ENCODE data around the gene GLOD5. TPM values are rescaled to one million over a fixed set of nuclear protein-coding genes. Genes with fewer than 3 reads are reported as not detected.

Gene GLOD5
- total RNA-seq, 2 donors from 2014 or later, result not detected

DNA sequence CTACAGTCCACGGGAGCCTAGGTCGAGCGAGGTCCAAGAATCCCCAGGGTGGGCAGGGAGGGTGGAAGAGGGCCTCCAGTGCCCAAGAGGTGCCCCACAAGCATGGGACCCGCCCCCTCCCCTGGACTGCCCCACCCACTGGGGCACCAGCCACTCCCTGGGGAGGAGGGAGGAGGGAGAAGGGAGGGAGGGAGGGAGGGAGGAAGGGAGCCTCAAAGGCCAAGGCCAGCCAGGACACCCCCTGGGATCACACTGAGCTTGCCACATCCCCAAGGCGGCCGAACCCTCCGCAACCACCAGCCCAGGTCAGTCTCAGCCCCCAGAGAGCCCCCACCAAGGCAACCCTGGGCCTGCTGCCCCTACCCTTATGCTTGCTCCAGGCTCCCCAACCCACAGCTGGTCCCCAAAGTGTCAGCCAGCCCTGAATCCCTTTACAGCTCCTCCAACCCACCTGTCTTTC lies 24.8 kb downstream of the GLOD5 start, which contains the start of gene GATA1:
GATA1 (plus strand) TSS at position 250 of the 460 bp plus-strand sequence. CDS start 4,520 bp downstream, outside the sequence.
- peak within 1 kb of the TSS in 1 of 2 donors; percentile 29 for H3K27ac Mint-ChIP-seq
- H3K36me3 Mint-ChIP-seq, result no peaks in the 10 kb centered on the region
- DNase-seq (ENCODE audit: low spot score in 2 of 2) (no peak), ATAC-seq (no peak)
- no peaks in the 10 kb centered on the region for H3K9me3 Mint-ChIP-seq

DNA sequence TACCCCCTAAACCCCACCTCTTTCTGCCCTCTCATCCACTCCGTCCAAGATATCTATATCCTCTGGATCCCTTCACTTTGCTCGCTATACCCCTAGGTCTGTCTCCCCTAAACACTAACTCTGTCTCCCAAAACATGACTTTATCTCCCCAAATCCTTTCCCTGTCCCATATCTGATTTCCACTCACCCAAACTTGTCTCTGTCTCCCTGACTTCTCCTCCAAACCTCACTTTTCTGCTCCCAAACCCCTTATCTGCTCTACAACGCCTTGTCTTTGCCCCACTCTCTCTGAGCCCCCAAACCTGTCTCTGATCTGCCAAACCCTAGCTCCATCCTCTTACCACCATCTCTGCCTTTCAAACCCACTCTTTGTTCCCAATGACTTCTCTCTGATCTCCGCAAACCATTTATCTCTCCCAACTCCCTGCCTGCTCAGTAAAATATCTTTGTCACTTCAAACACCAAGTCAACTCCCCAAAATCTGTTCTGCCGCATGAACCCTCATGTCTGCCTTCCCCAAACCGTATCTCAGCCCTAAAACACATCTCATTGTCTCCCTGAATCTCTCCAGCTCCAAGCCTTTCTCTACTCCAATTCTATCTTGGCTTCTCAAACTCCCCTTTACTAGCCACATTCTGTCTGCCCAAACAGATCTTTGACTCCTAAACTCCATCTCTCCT lies 25.4 kb downstream of the GLOD5 start:
- no peaks in the 10 kb centered on the region for H3K9me3 Mint-ChIP-seq
- ATAC-seq (no peak), DNase-seq (ENCODE audit: low spot score in 2 of 2) (no peak)
- no peaks in the 10 kb centered on the region for H3K36me3 Mint-ChIP-seq
- no peak overlapping the region for H3K27ac Mint-ChIP-seq

DNA sequence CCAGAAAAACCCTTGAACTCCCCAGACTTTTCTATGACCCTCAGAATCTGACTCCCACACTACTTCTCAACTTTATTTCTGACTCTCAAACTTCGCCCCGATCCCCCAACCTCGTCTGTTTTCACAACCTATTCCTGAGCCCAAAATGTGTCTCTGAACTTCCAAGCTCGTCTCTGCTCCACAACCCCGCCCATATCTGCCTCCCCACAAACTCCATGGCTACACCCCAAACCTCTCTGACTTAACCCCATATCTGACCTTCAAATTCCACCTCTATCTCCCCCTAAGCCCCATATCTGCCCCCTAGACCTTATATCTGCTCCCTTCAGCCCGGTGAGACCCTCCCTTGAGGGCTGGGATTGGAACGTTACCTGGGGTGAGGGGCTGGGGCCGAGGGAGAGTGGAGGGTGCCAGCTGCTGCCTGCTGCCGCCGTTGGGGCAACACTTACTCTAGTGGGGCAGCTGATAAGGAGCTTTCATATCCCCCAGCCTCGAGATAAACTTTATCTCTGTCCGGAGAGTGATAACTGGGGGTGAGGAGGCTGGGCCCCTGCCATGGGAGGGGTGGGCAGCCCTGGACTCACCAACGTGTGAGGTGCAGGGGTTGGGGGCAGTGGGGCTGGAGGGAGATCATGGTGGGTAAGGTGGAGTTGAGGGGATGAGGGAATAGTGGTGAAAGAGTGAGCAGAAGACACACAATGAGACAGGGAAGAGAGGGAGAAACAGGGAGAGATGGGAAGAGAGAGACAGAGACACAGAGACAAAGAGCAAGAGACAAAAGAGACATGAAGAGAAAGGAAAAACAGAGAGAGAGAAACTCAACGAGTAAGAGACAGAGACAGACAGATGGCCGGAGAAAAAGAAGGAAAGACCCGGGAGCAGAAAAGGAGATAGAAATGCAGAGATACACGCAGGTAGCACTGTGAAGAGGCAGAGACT lies 26.2 kb downstream of the GLOD5 start:
- Mint-ChIP-seq H3K36me3 (no peaks in the 10 kb centered on the region), H3K9me3 (no peaks in the 10 kb centered on the region), H3K27ac (peak overlapping the region in 1 of 2 donors; percentile 31)
- DNase-seq (ENCODE audit: low spot score in 2 of 2) (no peak), ATAC-seq (no peak)

DNA sequence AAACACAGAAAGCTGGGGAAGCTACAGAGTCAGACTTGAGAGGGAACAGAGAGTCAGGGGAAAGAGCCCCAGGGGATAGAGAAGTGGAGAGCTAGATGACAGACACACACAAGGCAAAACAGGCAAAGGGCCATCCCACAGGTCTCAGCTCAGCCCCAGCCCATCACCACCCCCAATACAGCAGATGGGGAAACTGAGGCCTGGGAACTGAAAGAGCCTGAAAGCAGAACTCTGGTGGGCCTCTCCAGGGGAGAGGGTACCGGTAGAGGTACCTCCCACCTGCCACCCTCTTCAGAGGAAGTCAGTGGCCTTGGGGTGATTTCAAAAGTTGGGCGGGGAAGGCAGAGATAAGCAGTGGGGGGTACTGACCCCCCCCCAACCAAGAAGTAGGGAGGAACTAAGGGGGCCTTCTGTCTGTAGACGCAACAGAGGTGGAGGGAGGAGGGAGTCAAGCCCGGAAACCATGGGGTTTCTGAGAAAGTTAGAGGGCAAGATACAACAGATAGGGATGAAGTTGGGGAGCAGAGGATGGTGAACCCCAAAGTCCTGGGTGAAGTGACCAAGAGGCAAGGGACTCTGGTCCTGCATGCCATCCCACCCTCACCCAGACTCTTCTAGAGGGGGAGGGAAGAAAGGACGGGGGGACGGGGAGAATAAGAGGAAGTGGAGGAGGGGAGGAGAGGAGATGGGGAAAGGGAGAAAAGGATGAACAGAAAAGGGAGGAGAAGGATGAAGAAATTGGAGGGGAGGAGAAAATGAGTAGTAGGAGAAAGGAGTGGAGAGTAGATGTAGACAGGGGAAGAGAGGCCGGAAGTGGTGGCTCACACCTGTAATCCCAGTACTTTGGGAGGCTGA lies 28.0 kb downstream of the GLOD5 start:
- Mint-ChIP-seq H3K27ac (peak overlapping the region in 1 of 2 donors; percentile 79), H3K9me3 (no peaks in the 10 kb centered on the region), H3K36me3 (no peaks in the 10 kb centered on the region)
- ATAC-seq (no peak), DNase-seq (ENCODE audit: low spot score in 2 of 2) (no peak)

DNA sequence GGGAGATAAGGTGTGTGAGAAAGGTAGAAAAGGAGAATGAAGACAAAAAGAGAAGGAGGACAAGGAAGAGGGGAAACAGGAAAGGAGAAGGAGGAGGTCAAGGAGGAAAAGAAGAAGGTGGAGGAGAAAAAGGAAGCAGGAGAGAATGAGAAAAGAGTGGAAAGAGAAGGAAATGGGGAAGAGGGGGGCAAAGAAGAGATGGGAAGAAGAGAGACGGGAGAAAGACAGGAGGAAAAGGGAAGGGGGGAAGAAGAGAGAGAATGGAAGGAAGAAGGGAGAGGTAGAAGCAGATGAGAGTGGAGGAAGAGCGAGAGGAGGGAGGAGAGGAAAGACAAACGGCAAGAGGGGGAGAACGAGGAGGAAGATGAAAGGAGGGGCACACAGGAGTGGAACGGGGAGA lies 28.9 kb downstream of the GLOD5 start:
- Mint-ChIP-seq H3K9me3 (no peaks in the 10 kb centered on the region), H3K27ac (peak overlapping the region in 1 of 2 donors; percentile 79), H3K36me3 (no peaks in the 10 kb centered on the region)
- ATAC-seq (no peak), DNase-seq (ENCODE audit: low spot score in 2 of 2) (no peak)

DNA sequence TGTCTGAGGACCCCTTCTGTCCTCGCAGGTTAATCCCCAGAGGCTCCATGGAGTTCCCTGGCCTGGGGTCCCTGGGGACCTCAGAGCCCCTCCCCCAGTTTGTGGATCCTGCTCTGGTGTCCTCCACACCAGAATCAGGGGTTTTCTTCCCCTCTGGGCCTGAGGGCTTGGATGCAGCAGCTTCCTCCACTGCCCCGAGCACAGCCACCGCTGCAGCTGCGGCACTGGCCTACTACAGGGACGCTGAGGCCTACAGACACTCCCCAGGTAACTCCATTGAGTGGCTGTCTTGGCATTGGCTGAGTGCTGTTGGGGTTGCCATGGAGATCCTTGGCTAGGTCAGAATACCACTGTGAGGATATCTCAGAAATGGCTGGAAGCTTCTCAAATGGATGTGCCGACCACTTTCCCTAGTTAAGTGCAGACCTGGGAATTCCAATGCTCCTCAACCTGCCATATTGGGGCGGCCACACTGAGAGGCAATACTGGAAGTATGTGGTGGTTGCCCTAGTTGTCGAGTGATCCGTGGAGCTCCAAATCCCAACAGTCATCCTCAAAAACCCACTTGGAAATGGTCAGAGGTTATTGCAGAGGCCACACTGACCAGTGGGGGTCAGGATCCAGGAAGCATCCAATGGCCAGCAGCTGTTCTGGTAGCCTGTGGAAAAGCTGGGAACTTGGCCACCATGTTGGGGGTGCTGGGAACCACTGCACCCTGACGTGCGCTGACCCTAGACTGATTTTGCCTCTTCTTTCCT lies 29.7 kb downstream of the GLOD5 start:
- DNase-seq (ENCODE audit: low spot score in 2 of 2) (no peak), ATAC-seq (no peak)
- Mint-ChIP-seq H3K27ac (no peak overlapping the region), H3K9me3 (no peaks in the 10 kb centered on the region), H3K36me3 (no peaks in the 10 kb centered on the region)

DNA sequence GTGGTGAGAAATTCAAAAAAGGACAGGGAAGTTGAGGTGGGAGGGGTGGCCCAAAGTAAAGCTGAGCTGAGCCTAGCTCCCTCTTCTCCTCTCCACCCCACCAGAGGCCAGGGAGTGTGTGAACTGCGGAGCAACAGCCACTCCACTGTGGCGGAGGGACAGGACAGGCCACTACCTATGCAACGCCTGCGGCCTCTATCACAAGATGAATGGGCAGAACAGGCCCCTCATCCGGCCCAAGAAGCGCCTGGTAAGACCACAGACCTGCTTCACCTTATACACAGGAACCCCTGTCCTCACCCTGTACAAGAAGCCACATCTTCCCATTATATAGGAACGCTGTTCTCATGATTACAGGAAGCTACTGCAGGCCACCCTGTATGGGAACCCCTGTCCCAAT lies 30.7 kb downstream of the GLOD5 start:
- no peak for ATAC-seq
- Mint-ChIP-seq H3K9me3 (no peaks in the 10 kb centered on the region), H3K36me3 (no peaks in the 10 kb centered on the region), H3K27ac (no peak overlapping the region)
- no peak for DNase-seq (ENCODE audit: low spot score in 2 of 2)

DNA sequence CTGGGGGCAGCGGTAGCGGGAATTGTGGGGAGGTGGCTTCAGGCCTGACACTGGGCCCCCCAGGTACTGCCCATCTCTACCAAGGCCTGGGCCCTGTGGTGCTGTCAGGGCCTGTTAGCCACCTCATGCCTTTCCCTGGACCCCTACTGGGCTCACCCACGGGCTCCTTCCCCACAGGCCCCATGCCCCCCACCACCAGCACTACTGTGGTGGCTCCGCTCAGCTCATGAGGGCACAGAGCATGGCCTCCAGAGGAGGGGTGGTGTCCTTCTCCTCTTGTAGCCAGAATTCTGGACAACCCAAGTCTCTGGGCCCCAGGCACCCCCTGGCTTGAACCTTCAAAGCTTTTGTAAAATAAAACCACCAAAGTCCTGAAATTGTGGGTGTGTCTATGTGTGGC lies 32.4 kb downstream of the GLOD5 start:
- Mint-ChIP-seq H3K27ac (no peak overlapping the region), H3K9me3 (no peaks in the 10 kb centered on the region), H3K36me3 (no peaks in the 10 kb centered on the region)
- DNase-seq (ENCODE audit: low spot score in 2 of 2) (no peak), ATAC-seq (no peak)

DNA sequence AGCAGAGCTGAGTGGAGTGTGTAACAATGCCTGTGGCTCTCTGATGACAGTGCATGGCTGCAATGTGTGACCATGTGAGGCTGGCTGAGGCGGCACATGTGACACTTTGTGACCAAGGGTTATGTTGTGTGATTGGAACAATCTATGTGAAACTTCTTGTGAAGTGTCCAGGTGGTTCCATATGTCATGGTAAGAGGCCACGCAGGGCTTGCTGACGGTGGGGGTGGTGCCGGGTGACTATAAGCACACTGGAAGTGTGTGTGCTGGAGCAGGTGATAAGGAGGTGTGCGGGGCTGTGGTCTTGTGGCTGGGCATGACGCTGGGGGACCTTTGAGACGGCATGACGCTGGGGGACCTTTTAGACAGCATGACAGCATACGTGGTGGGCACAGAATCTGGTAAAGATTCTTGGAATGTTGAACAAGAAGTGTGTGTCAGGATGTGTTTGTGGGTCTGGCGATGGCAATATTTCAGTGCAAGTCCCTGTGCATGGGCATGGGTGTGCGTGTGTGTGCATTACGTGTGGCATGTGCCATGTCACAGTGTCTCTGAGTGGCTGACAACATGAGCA lies 32.9 kb downstream of the GLOD5 start:
- Mint-ChIP-seq H3K9me3 (no peaks in the 10 kb centered on the region), H3K27ac (no peak overlapping the region), H3K36me3 (no peaks in the 10 kb centered on the region)
- ATAC-seq (no peak), DNase-seq (ENCODE audit: low spot score in 2 of 2) (no peak)

DNA sequence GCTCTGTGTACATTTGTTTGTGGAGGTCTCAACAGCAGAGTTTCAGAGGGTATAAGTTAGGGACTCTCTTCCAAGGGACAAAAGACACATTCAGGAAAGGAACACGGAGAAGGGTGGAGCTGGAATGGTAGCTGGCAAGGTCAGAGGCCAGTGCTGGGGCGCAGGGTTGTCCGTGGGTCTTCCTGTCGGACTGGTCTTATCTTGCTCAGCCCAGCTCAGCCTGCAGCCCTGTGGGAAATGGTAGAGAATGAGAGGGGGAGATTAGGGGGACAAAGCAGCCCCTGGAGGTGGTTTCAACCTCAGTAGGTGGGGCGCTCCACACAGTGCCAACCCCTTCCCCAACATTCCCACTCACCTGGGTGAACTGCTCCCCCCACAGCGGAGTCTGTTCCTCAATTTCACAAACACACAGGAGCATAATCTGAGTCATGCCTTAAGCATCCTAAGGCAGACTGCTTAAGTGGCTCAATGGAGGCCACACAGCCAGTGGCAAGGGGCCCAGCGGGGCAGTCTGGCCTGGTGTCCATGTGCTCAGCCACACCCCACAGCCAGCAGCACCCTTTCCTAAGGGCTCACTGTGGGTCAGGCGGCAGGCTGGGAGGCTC lies 33.5 kb downstream of the GLOD5 start:
- DNase-seq (ENCODE audit: low spot score in 2 of 2), result no peak
- no peak overlapping the region for H3K27ac Mint-ChIP-seq
- ATAC-seq, result no peak
- H3K9me3 Mint-ChIP-seq, result no peaks in the 10 kb centered on the region
- no peaks in the 10 kb centered on the region for H3K36me3 Mint-ChIP-seq

DNA sequence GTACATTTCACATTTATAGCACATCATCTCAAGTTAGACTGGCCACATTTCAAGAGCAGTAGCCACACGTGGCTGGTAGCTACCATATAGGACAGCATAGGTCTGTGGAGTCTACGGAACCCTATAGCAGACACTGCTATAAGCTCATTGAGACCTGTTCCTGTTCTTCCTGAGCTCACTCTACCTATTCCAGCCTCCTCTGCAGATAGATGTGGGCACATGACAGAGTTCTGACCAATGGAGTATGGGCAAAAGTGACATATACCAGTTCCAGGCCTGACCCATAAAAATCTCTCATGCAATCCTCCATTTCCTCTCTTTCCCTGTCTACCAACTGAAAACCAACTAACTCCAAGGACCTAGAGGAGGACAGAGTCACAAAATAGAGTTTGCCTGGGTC lies 36.8 kb downstream of the GLOD5 start:
- H3K36me3 Mint-ChIP-seq, result peaks cover 0 to 10% of the 10 kb centered on the region in 2 donors
- DNase-seq (ENCODE audit: low spot score in 2 of 2), result no peak
- H3K9me3 Mint-ChIP-seq, result no peaks in the 10 kb centered on the region
- H3K27ac Mint-ChIP-seq, result no peak overlapping the region
- ATAC-seq, result no peak

DNA sequence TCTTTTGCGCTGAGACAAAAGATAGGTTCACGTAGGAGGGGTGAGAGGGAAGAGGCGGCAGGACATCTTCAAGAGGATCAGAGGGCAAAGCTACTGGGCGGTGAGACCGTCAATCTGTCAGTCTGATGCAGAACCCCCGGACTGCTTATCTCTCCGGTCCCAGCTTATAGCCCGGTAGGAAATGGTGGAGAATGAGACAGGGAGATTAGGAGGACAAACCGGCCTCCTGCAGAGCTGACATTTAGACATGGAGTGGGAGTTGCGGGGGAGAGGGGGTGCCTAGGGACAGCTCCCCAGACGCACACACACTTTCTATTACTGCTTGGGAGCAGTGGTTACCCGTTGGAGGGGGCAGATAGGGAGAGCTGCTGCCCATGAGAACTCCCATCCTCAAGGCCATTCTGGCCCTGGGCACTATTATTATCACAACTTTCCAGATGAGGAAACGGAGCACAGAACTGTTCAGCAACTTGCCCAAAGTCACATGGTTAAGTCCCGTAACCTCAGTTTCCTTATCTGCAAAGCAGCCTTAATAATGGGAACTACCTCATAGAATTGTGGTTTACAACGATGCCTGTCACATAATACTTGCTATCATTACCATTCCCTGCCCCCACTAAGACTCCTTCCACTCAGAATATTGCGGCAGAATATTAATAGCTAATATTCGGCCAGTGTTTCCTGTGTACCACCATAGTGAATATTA lies 39.2 kb downstream of the GLOD5 start:
- Mint-ChIP-seq H3K27ac (peak overlapping the region; percentile 96 to 98), H3K9me3 (no peaks in the 10 kb centered on the region), H3K36me3 (peaks cover 7 to 15% of the 10 kb centered on the region in 2 donors)
- ATAC-seq, result no peak
- no peak for DNase-seq (ENCODE audit: low spot score in 2 of 2)

DNA sequence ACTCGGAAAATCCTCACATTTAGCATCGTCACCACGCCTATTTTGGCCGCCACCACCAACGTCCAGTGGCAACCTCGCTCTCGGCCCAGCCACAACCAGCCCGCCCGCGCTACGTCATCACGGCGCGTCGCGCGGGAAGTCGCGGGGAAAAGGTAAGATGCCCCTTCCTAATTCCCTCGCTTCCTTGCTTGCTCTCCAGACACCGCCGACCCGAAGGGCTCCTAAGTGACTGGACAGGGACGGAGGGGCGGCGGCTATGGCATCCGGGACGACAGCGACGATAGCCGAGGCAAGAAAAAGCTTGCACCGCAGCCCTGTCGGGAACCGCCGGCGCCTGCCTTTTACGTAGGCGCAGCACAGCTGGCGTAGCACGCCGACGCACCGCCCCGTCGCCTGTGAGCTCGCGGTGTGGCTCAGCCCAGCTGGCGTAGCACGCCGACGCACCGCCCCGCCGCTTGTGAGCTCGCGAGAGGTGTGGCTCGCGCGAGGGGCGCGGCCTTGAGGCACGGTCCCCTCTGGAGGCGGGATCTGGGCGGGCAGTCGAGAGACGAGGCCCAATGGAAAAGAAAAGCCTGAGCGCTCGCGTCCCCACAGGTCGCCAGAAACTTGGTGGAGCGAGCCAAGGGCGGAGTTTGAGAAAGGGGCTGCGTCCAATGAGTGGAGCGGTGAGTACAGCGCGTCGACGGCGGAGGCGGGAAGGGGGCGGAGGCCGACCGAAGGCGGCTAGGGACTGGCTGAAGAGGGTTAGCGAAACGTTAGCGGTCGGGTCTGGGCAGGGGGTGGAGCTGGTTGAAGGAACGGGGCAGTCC lies 39.9 kb downstream of the GLOD5 start, which contains the start of gene HDAC6:
HDAC6 (plus strand) TSS at position 788 of the 809 bp plus-strand sequence. CDS start 626 bp downstream, outside the sequence.
- peak within 1 kb of the TSS; percentile 96 to 99 for H3K27ac Mint-ChIP-seq
- peaks cover 7 to 15% of the 10 kb centered on the region in 2 donors for H3K36me3 Mint-ChIP-seq
- ATAC-seq, result peak; percentile 88 to 90
- DNase-seq (ENCODE audit: low spot score in 2 of 2), result peak; percentile 90 to 98
- H3K9me3 Mint-ChIP-seq, result no peaks in the 10 kb centered on the region
